HepG2 (cell line): Measurements from ENCODE around the gene MATR3. TPM values are rescaled to one million over a fixed set of nuclear protein-coding genes. Genes with fewer than 3 reads are reported as not detected.

Experiments used
- ATAC-seq: fragments of 200-7000 bp; cut with Tn5 transposase; 3 replicates; pipeline ENCODE4 v1.9.1; 2020; ENCODE audit warnings: mild to moderate bottlenecking, moderate library complexity
- BruUV-seq: library from RNA; stranded (reverse); fragments of 400-500 nt; replicated peaks from 2 replicates; lab custom pipeline; 2021; lab: Mats Ljungman, UMichigan
- CTCF ChIA-PET: fragments of 300-600 bp; formaldehyde crosslinking; extraction: SDS; loops from one replicate; lab custom pipeline; 2021; ENCODE audit warnings: low total read pairs, inconsistent platforms, low intra/inter-chr PET ratio; lab: Yijun Ruan, JAX
- POLR2A ChIA-PET: fragments of 350-600 bp; sonication (Branson Sonifier 250); formaldehyde crosslinking; loops from one replicate; lab custom pipeline; 2020; ENCODE audit warnings: antibody characterized with exemption, inconsistent platforms; lab: Yijun Ruan, JAX
- DNase-seq: peaks from one replicate; pipeline ENCODE4 v3.0.0-alpha.2; 2015; ENCODE audit warnings: low spot score
- FAIRE-seq: peaks from 3 replicates; lab custom pipeline; 2011; peaks lifted over from hg19 to GRCh38; lab: Jason Lieb, UNC
- H2AFZ ChIP-seq: one replicate; pipeline ENCODE4 v1.6.1; 2011; ENCODE audit warnings: low read length, inconsistent platforms
- H3K27ac ChIP-seq: fragments of 300-600 bp; 3 replicates; pipeline ENCODE4 v1.8.0; 2011; ENCODE audit warnings: mixed run types, mild to moderate bottlenecking, mixed read lengths, low read length, inconsistent platforms; ENCODE audit not compliant: insufficient read depth; ENCODE audit errors: extremely low read length
- H3K27me3 ChIP-seq, 2 experiments: fragments of 200-600 bp in 1 of 2; 2 replicates in 1 of 2; 3 replicates in 1 of 2; pipeline versions ENCODE4 v1.6.0 to v1.8.0; 2011; ENCODE audit warnings: low read length in 2 of 2, mild to moderate bottlenecking in 2 of 2, moderate library complexity in 2 of 2, inconsistent platforms in 1 of 2; ENCODE audit not compliant: insufficient read depth in 2 of 2, control insufficient read depth in 1 of 2
- H3K36me3 ChIP-seq, 2 experiments: fragments of 200-600 bp in 1 of 2; replicated peaks in 1 of 2; 2 replicates in 1 of 2; 3 replicates in 1 of 2; pipeline versions ENCODE4 v1.5.1 to v1.8.0; 2011; ENCODE audit warnings: low read length in 2 of 2, inconsistent platforms in 1 of 2; ENCODE audit not compliant: insufficient read depth in 2 of 2, control insufficient read depth in 1 of 2
- H3K4me1 ChIP-seq: 2 replicates; pipeline ENCODE4 v1.5.1; 2012; ENCODE audit warnings: low read length, inconsistent platforms; ENCODE audit not compliant: insufficient read depth
- H3K4me2 ChIP-seq: 2 replicates; pipeline ENCODE4 v1.6.0; 2011; ENCODE audit warnings: low read depth, low read length, inconsistent platforms
- H3K4me3 ChIP-seq, 3 experiments: fragments of 200-600 bp in 1 of 3; sonication (generic), shearing (Covaris generic) in 1 of 3; replicated peaks in 1 of 3; 2 replicates each; pipeline ENCODE4 v1.5.1; 2011 to 2016; ENCODE audit warnings: low read length in 3 of 3, inconsistent platforms in 2 of 3, low read depth in 2 of 3, mild to moderate bottlenecking in 2 of 3, control low read depth in 1 of 3, mixed read lengths in 1 of 3; ENCODE audit not compliant: insufficient read depth in 1 of 3
- H3K79me2 ChIP-seq: one replicate; pipeline ENCODE4 v1.6.1; 2011; ENCODE audit warnings: low read length, inconsistent platforms; ENCODE audit not compliant: insufficient read depth
- H3K9ac ChIP-seq: 2 replicates; pipeline ENCODE4 v1.6.0; 2011; ENCODE audit warnings: mild to moderate bottlenecking, low read depth, low read length, inconsistent platforms; ENCODE audit not compliant: insufficient read depth
- H3K9me3 ChIP-seq: 2 replicates; pipeline ENCODE4 v1.5.1; 2012; ENCODE audit warnings: mild to moderate bottlenecking, low read length
- H4K20me1 ChIP-seq: 2 replicates; pipeline ENCODE4 v1.6.0; 2011; ENCODE audit warnings: inconsistent platforms, mild to moderate bottlenecking, low read length, moderate library complexity; ENCODE audit not compliant: insufficient read depth
- CREB1 ChIP-seq, 2 experiments: fragments of 450-650 bp in 1 of 2; IDR thresholded peaks; 2 replicates each; pipeline ENCODE4 v1.6.1; 2016 to 2017; ENCODE audit warnings: control low read depth in 1 of 2, mild to moderate bottlenecking in 1 of 2, missing compliant biosample characterization in 1 of 2, missing genetic modification characterization in 1 of 2
- KDM5A ChIP-seq: fragments of 200-600 bp; sonication (generic); IDR thresholded peaks from 2 replicates; pipeline ENCODE4 v1.7.0; 2018; ENCODE audit warnings: antibody characterized with exemption, mild to moderate bottlenecking, low read length, borderline replicate concordance
- MXD4 ChIP-seq: IDR thresholded peaks from 2 replicates; pipeline ENCODE4 v1.6.1; 2016; ENCODE audit warnings: mild to moderate bottlenecking, missing biosample characterization, missing genetic modification reagents
- ZMYM3 ChIP-seq: sonication (generic); formaldehyde crosslinking; IDR thresholded peaks from 2 replicates; pipeline ENCODE4 v1.5.1; 2020; ENCODE audit warnings: mild to moderate bottlenecking, missing genetic modification reagents
- WGBS: methylation state at CpG from one replicate; pipeline ENCODE4 v1.1.6; 2017; ENCODE audit warnings: low lambda C conversion rate; 5-methylcytosine and 5-hydroxymethylcytosine counted together
- in situ Hi-C: cut with HindIII; loops from 2 replicates; pipeline ENCODE4 v1.10.0; 2017; ENCODE audit warnings: low pct_unique_long_range_greater_than_20kb; ENCODE audit not compliant: extremely low pct_ligation_motif_present
- intact Hi-C: fragments of 100-400 bp; cut with micrococcal nuclease; formaldehyde crosslinking; loops from one replicate; pipeline ENCODE4 v1.10.0; 2022; ENCODE audit not compliant: unreplicated experiment
- polyA plus RNA-seq, 8 experiments: library from polyadenylated mRNA; depleted of rRNA in 3 of 8; stranded (reverse) in 7 of 8; unstranded in 1 of 8; fragments of >200 nt; fragmentation: Illumina TruSeq in 4 of 8; extraction: Trizol in 4 of 8; gene quantifications; 2 replicates each; pipeline versions ENCODE4 v1.2.1 to v1.2.3, GENCODE V29; 2011 to 2016; ENCODE audit warnings: low read depth in 4 of 8, missing spikeins in 1 of 8, mixed read lengths in 1 of 8; ENCODE audit not compliant: insufficient read depth in 1 of 8
- total RNA-seq, 5 experiments: library from RNA; depleted of rRNA; stranded (reverse); fragments of >200 nt; fragmentation: Illumina TruSeq; extraction: Trizol; gene quantifications; 2 replicates each; pipeline ENCODE4 v1.2.3, GENCODE V29; 2016; ENCODE audit warnings: low read depth in 1 of 5

MATR3 gene
- total and polyA plus RNA-seq, 2 of the 13 experiments (the other 11 are each of a cell fraction or from before 2014, with no cell fraction given), result 94.2 to 341 TPM

- no peaks in the 10 kb centered on the region for H4K20me1 ChIP-seq
- no peak for DNase-seq
- TF ChIP-seq MXD4 (CRISPR knock-in tag), result no peak
- TF ChIP-seq ZMYM3 (CRISPR knock-in tag), result 0 out of 2 replicates have a peak, but pooled peaks have one; percentile 20
- ChIA-PET POLR2A (no interaction called here), CTCF (no interaction called here)
- no peak overlapping the region for H3K27ac ChIP-seq
- H3K9me3 ChIP-seq, result no peaks in the 10 kb centered on the region
- no peaks in the 10 kb centered on the region for H3K27me3 ChIP-seq
- H3K79me2 ChIP-seq, result no peaks in the 10 kb centered on the region
- no peaks in the 10 kb centered on the region for H3K36me3 ChIP-seq
- no peak overlapping the region for H3K4me3 ChIP-seq
- peaks cover 8% of the 10 kb centered on the region; the same call in 1 of the 2 replicates for H3K4me1 ChIP-seq
- no TSS peak for BruUV-seq
- intact Hi-C loops (no loop called here), in situ Hi-C loops (loop anchor here (25.0 kb wide), 1 partner anchor 291 kb away; no protein-coding TSS in a partner anchor)
- H3K9ac ChIP-seq, result no peak overlapping the region
- no peak for FAIRE-seq
- no peak overlapping the region for H2AFZ ChIP-seq
- no peak for ATAC-seq
- H3K4me2 ChIP-seq, result no peak overlapping the region
- WGBS, result 58% methylated on average over 3 of the region's 3 CpGs
Observed at GRCh38 chr5:139253115-139253514, 40.4 kb upstream of the MATR3 start.

GRCh38 chr5:139256820-139257219 lies 36.7 kb upstream of the MATR3 start:
- no peak overlapping the region for H2AFZ ChIP-seq
- ChIA-PET POLR2A (interaction anchor here (1.3 kb wide), 1 partner anchor 16 kb away, joined by 3 read pairs; no protein-coding TSS in a partner anchor), CTCF (no interaction called here)
- TF ChIP-seq CREB1 (IDR thresholded peaks at IDR 0.05) (peak; percentile 82), CREB1 (CRISPR knock-in tag; IDR thresholded peaks at IDR 0.05) (no peak), KDM5A (no peak)
- H3K4me3 ChIP-seq, result no peak overlapping the region
- peaks cover 10% of the 10 kb centered on the region; the same call in 1 of the 2 replicates for H3K4me1 ChIP-seq
- H3K36me3 ChIP-seq, result no peaks in the 10 kb centered on the region
- intact Hi-C loops (no loop called here), in situ Hi-C loops (loop anchor here (25.0 kb wide), 1 partner anchor 295 kb away; no protein-coding TSS in a partner anchor)
- H4K20me1 ChIP-seq, result no peaks in the 10 kb centered on the region
- H3K9me3 ChIP-seq, result no peaks in the 10 kb centered on the region
- no peaks in the 10 kb centered on the region for H3K27me3 ChIP-seq
- FAIRE-seq (no peak), DNase-seq (no peak), ATAC-seq (no peak)
- no peaks in the 10 kb centered on the region for H3K79me2 ChIP-seq
- H3K9ac ChIP-seq, result no peak overlapping the region
- H3K4me2 ChIP-seq, result no peak overlapping the region
- BruUV-seq, result no TSS peak
- no peak overlapping the region for H3K27ac ChIP-seq
- WGBS, result 80% methylated on average over 5 of the region's 5 CpGs
